SK-N-SH (cell line): Measurements from ENCODE around the gene HIPK2. TPM values are rescaled to one million over a fixed set of nuclear protein-coding genes. Genes with fewer than 3 reads are reported as not detected.

ENCODE experiments used
- CTCF ChIA-PET: fragments of 300-600, 350-600 bp; formaldehyde crosslinking; extraction: SDS; loops from one replicate; lab custom pipeline; 2021; lab: Yijun Ruan, JAX
- POLR2A ChIA-PET: fragments of 350-600 bp; sonication (Branson Sonifier 250); formaldehyde crosslinking; extraction: SDS; loops from one replicate; lab custom pipeline; 2020; ENCODE audit warnings: antibody characterized with exemption, inconsistent platforms; lab: Yijun Ruan, JAX
- DNase-seq: peaks from one replicate; pipeline ENCODE4 v3.0.0; 2012
- H2AFZ ChIP-seq: fragments of 200-600 bp; sonication (generic); 2 replicates; pipeline ENCODE4 v1.8.1; 2016; ENCODE audit warnings: antibody characterized with exemption, mild to moderate bottlenecking, low read depth
- H3F3A ChIP-seq: fragments of 200-600 bp; sonication (generic); replicated peaks from 2 replicates; pipeline ENCODE3; 2016; ENCODE audit warnings: antibody characterized with exemption, mild to moderate bottlenecking; ENCODE audit not compliant: insufficient read depth
- H3K27ac ChIP-seq, 2 experiments: fragments of 200-500 bp in 1 of 2; fragments of 200-600 bp in 1 of 2; sonication (Bioruptor generic) in 1 of 2; sonication (generic), shearing (Covaris generic) in 1 of 2; 2 replicates each; pipeline versions ENCODE4 v1.5.1 to v1.6.1; 2014 to 2016; ENCODE audit warnings: low read depth in 2 of 2, inconsistent platforms in 1 of 2, low read length in 1 of 2, mild to moderate bottlenecking in 1 of 2, mixed read lengths in 1 of 2
- H3K27me3 ChIP-seq: fragments of 200-600 bp; sonication (generic), shearing (Covaris generic); 2 replicates; pipeline ENCODE4 v1.6.1; 2016; ENCODE audit warnings: mixed run types; ENCODE audit not compliant: insufficient read depth
- H3K36me3 ChIP-seq, 2 experiments: fragments of 200-500 bp in 1 of 2; fragments of 200-600 bp in 1 of 2; sonication (Bioruptor generic) in 1 of 2; sonication (generic) in 1 of 2; replicated peaks in 1 of 2; 2 replicates each; pipeline versions ENCODE3 to v1.5.1; 2014 to 2016; ENCODE audit warnings: low read length in 1 of 2, mild to moderate bottlenecking in 1 of 2; ENCODE audit not compliant: insufficient read depth in 2 of 2, control insufficient read depth in 1 of 2
- H3K4me1 ChIP-seq, 2 experiments: fragments of 200-500 bp in 1 of 2; fragments of 200-600 bp in 1 of 2; sonication (Bioruptor generic) in 1 of 2; sonication (generic), shearing (Covaris generic) in 1 of 2; 2 replicates each; pipeline versions ENCODE4 v1.5.1 to v1.6.1; 2014 to 2016; ENCODE audit warnings: low read depth in 1 of 2, low read length in 1 of 2, mixed run types in 1 of 2; ENCODE audit not compliant: insufficient read depth in 2 of 2, control insufficient read depth in 1 of 2
- H3K4me2 ChIP-seq: fragments of 200-600 bp; sonication (generic), shearing (Covaris generic); 2 replicates; pipeline ENCODE4 v1.6.1; 2017; ENCODE audit warnings: mixed run types
- H3K4me3 ChIP-seq, 2 experiments: fragments of 200-500 bp in 1 of 2; fragments of 200-600 bp in 1 of 2; sonication (Bioruptor generic) in 1 of 2; sonication (generic), shearing (Covaris generic) in 1 of 2; 2 replicates each; pipeline versions ENCODE4 v1.5.1 to v1.8.1; 2014 to 2016; ENCODE audit warnings: low read depth in 2 of 2, inconsistent platforms in 1 of 2, low read length in 1 of 2, mild to moderate bottlenecking in 1 of 2, mixed read lengths in 1 of 2, moderate library complexity in 1 of 2
- H3K79me2 ChIP-seq: fragments of 200-600 bp; sonication (generic); 2 replicates; pipeline ENCODE4 v1.8.1; 2017; ENCODE audit warnings: mild to moderate bottlenecking; ENCODE audit not compliant: insufficient read depth
- H3K9ac ChIP-seq: fragments of 200-600 bp; sonication (generic); 2 replicates; pipeline ENCODE4 v1.6.1; 2017; ENCODE audit warnings: mixed run types
- H3K9me2 ChIP-seq: fragments of 200-600 bp; sonication (generic); 2 replicates; pipeline ENCODE4 v1.6.1; 2017; ENCODE audit warnings: mixed run types
- H3K9me3 ChIP-seq: fragments of 200-600 bp; sonication (generic); 2 replicates; pipeline ENCODE4 v1.6.1; 2017; ENCODE audit warnings: mixed run types, mild to moderate bottlenecking, moderate library complexity
- H4K20me1 ChIP-seq: fragments of 200-600 bp; sonication (generic); 2 replicates; pipeline ENCODE4 v1.6.1; 2017; ENCODE audit warnings: mild to moderate bottlenecking, mixed run types; ENCODE audit not compliant: insufficient read depth
- CHD2 ChIP-seq: fragments of 150-350 bp; IDR thresholded peaks from 2 replicates; pipeline ENCODE4 v1.6.1; 2018; ENCODE audit warnings: low read length; ENCODE audit not compliant: partially characterized antibody
- ELF1 ChIP-seq: IDR thresholded peaks from 2 replicates; pipeline ENCODE4 v1.4.0; 2012
- EP300 ChIP-seq, 2 experiments: IDR thresholded peaks; 2 replicates each; pipeline versions ENCODE4 v1.4.0 to v1.6.1; 2012; ENCODE audit warnings: borderline replicate concordance in 1 of 2, low read depth in 1 of 2, low read length in 1 of 2
- EZH2phosphoT487 ChIP-seq: fragments of 200-600 bp; sonication (generic); IDR thresholded peaks from 2 replicates; pipeline ENCODE4 v1.6.1; 2017; ENCODE audit warnings: low read depth, mixed run types, mild to moderate bottlenecking, antibody characterized with exemption, moderate library complexity, borderline replicate concordance
- FOSL2 ChIP-seq: IDR thresholded peaks from 2 replicates; pipeline ENCODE4 v1.4.0; 2012; ENCODE audit warnings: low read depth, mild to moderate bottlenecking, moderate library complexity, borderline replicate concordance
- FOXM1 ChIP-seq: IDR thresholded peaks from 2 replicates; pipeline ENCODE4 v1.4.0; 2012; ENCODE audit warnings: low read depth, mild to moderate bottlenecking
- GABPA ChIP-seq: IDR thresholded peaks from 2 replicates; pipeline ENCODE4 v1.4.0; 2012; ENCODE audit warnings: low read depth, mild to moderate bottlenecking
- GATA2 ChIP-seq: sonication (generic); formaldehyde crosslinking; IDR thresholded peaks from 2 replicates; pipeline ENCODE4 v1.5.0; 2020; ENCODE audit warnings: mild to moderate bottlenecking, missing genetic modification reagents
- JUND ChIP-seq: IDR thresholded peaks from 2 replicates; pipeline ENCODE4 v1.4.0; 2012
- MEF2A ChIP-seq: IDR thresholded peaks from 2 replicates; pipeline ENCODE4 v1.4.0; 2012; ENCODE audit warnings: low read depth, borderline replicate concordance
- MXI1 ChIP-seq: IDR thresholded peaks from 2 replicates; pipeline ENCODE4 v1.6.1; 2012; ENCODE audit warnings: mild to moderate bottlenecking, low read depth, low read length, improper control_type of control experiment
- NFIC ChIP-seq: IDR thresholded peaks from 2 replicates; pipeline ENCODE4 v1.4.0; 2012; ENCODE audit warnings: borderline replicate concordance
- NRF1 ChIP-seq: IDR thresholded peaks from 2 replicates; pipeline ENCODE4 v1.6.1; 2012; ENCODE audit warnings: low read depth, mild to moderate bottlenecking, low read length
- POLR2AphosphoS5 ChIP-seq: IDR thresholded peaks from 2 replicates; pipeline ENCODE4 v1.6.1; 2012; ENCODE audit warnings: low read depth, low read length
- RAD21 ChIP-seq: IDR thresholded peaks from 2 replicates; pipeline ENCODE4 v1.6.1; 2012; ENCODE audit warnings: mild to moderate bottlenecking, low read length
- RFX5 ChIP-seq: IDR thresholded peaks from 2 replicates; pipeline ENCODE4 v1.6.1; 2012; ENCODE audit warnings: mild to moderate bottlenecking, improper control_type of control experiment, low read length
- RXRA ChIP-seq: IDR thresholded peaks from 2 replicates; pipeline ENCODE4 v1.4.0; 2012; ENCODE audit warnings: low read depth, mild to moderate bottlenecking, borderline replicate concordance
- SIN3A ChIP-seq: IDR thresholded peaks from 2 replicates; pipeline ENCODE4 v1.6.1; 2012; ENCODE audit warnings: low read depth, mild to moderate bottlenecking, low read length, moderate library complexity, borderline replicate concordance
- SMC3 ChIP-seq: IDR thresholded peaks from 2 replicates; pipeline ENCODE4 v1.6.1; 2012; ENCODE audit warnings: low read depth, low read length, improper control_type of control experiment
- TAF1 ChIP-seq: IDR thresholded peaks from 2 replicates; pipeline ENCODE4 v1.6.1; 2012; ENCODE audit warnings: low read depth, mild to moderate bottlenecking, low read length, moderate library complexity, borderline replicate concordance
- TCF12 ChIP-seq: IDR thresholded peaks from 2 replicates; pipeline ENCODE4 v1.4.0; 2012
- TEAD4 ChIP-seq: IDR thresholded peaks from 2 replicates; pipeline ENCODE4 v1.4.0; 2012; ENCODE audit warnings: mild to moderate bottlenecking, borderline replicate concordance; ENCODE audit not compliant: insufficient read depth
- WGBS: methylation state at CpG from one replicate; pipeline ENCODE4 v1.1.6; 2017; ENCODE audit warnings: low lambda C conversion rate; 5-methylcytosine and 5-hydroxymethylcytosine counted together
- polyA plus RNA-seq, 3 experiments: library from polyadenylated mRNA; depleted of rRNA; stranded (reverse); fragments of >200 nt; gene quantifications; 2 replicates each; pipeline ENCODE4 v1.2.3, GENCODE V29; 2012
- TF ChIP-seq, protein P1 (sequence below): IDR thresholded peaks from 2 replicates; pipeline ENCODE4 v1.4.0; 2012; ENCODE audit warnings: low read depth
- TF ChIP-seq, protein P2 (sequence below): IDR thresholded peaks from 2 replicates; pipeline ENCODE4 v1.4.0; 2012; ENCODE audit warnings: low read depth, borderline replicate concordance
- TF ChIP-seq, protein P3 (sequence below): fragments of 150-350 bp; IDR thresholded peaks from 2 replicates; pipeline ENCODE4 v1.6.1; 2017; ENCODE audit warnings: antibody characterized with exemption, low read length, low read depth, borderline replicate concordance
- TF ChIP-seq, protein P4 (sequence below): IDR thresholded peaks from 2 replicates; pipeline ENCODE4 v1.4.0; 2012; ENCODE audit warnings: low read depth, borderline replicate concordance
- TF ChIP-seq, protein P5 (sequence below): fragments of 150-350 bp; IDR thresholded peaks from 2 replicates; pipeline ENCODE4 v1.6.1; 2016; ENCODE audit warnings: mild to moderate bottlenecking, low read depth, low read length

Gene HIPK2
- polyA plus RNA-seq, 1 of the 3 experiments (the other 2 are of a cell fraction) = 14.2 TPM

DNA sequence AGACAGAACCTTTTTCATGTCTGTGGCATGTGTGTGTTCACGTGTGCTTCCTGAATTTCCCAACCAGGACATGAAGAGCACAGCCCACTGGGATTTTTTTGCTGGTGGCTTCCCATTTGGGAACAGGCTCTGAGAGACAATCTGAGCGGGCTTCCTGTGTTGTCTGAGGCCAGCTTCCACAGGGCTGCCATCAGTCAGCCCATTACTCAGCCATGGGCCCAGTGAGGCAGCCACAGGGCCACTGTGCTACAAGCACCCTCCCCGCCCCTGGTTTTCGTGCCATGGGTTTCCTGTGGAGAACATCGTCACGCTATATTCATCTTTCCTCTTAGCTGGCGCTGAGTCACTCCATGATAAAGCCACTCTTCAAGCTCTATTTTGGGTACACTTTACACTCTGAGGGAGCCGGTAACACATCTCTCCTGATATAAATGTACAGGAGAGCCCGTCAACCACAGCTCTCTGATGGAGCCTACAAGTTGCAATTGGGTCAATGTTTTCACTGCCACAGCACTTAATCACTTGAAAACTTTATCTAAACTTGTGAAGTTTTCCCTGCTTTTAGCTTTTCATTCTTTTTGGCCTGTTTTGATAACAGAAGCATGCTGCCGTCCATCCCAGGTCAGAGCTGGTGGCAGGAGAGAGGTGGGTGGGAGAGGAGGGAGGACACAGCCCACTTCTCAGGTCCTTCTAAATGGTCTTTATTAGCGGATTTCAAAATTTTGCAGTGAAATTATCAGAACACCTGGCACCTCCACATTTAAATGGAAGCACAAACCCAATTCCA lies 96.9 kb downstream of the HIPK2 start:
- Histone ChIP-seq H3K9ac (peak overlapping the region; percentile 40; the same call in 1 of the 2 replicates), H3K79me2 (peaks cover 74% of the 10 kb centered on the region), H3K27ac (peak overlapping the region in 1 of 2 experiments; percentile 84; a peak in 2 of 4 replicates), H3K27me3 (no peaks in the 10 kb centered on the region), H3K9me2 (no peaks in the 10 kb centered on the region), H3K4me1 (peaks cover 10 to 46% of the 10 kb centered on the region in 2 experiments; a peak in 3 of 4 replicates), H3F3A (peaks cover 38% of the 10 kb centered on the region), H3K4me2 (peak overlapping the region; percentile 61), H3K4me3 (no peak overlapping the region), H4K20me1 (peaks cover 11% of the 10 kb centered on the region; the same call in 1 of the 2 replicates), H3K36me3 (peaks cover 0 to 24% of the 10 kb centered on the region in 2 experiments), H2AFZ (no peak overlapping the region), H3K9me3 (no peaks in the 10 kb centered on the region)
- WGBS = 32% methylated on average over 10 of the region's 11 CpGs
- ChIA-PET CTCF (interaction anchor here (0.7 to 1.6 kb wide), 5 partner anchors 10 to 143 kb away, joined by 3 to 4 read pairs (median 3); no protein-coding TSS in a partner anchor), POLR2A (no interaction called here)
- DNase-seq = no peak
- TF ChIP-seq GATA2 (CRISPR knock-in tag) = no peak
- 0 out of 2 replicates have a peak, but pooled peaks have one; percentile 33 for TF ChIP-seq SIN3A
- no peak for TF ChIP-seq MXI1
- TF ChIP-seq TCF12 = peak; percentile 84
- no peak for TF ChIP-seq RFX5
- peak; percentile 96 for TF ChIP-seq FOSL2
- no peak for TF ChIP-seq FOXM1
- no peak for TF ChIP-seq EZH2phosphoT487
- no peak for TF ChIP-seq TAF1
- no peak for TF ChIP-seq SMC3
- TF ChIP-seq, protein P1, sequence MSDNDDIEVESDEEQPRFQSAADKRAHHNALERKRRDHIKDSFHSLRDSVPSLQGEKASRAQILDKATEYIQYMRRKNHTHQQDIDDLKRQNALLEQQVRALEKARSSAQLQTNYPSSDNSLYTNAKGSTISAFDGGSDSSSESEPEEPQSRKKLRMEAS = peak; percentile 85
- TF ChIP-seq, protein P2, sequence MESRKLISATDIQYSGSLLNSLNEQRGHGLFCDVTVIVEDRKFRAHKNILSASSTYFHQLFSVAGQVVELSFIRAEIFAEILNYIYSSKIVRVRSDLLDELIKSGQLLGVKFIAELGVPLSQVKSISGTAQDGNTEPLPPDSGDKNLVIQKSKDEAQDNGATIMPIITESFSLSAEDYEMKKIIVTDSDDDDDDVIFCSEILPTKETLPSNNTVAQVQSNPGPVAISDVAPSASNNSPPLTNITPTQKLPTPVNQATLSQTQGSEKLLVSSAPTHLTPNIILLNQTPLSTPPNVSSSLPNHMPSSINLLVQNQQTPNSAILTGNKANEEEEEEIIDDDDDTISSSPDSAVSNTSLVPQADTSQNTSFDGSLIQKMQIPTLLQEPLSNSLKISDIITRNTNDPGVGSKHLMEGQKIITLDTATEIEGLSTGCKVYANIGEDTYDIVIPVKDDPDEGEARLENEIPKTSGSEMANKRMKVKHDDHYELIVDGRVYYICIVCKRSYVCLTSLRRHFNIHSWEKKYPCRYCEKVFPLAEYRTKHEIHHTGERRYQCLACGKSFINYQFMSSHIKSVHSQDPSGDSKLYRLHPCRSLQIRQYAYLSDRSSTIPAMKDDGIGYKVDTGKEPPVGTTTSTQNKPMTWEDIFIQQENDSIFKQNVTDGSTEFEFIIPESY = no peak
- TF ChIP-seq NRF1 = no peak
- TF ChIP-seq, protein P3, sequence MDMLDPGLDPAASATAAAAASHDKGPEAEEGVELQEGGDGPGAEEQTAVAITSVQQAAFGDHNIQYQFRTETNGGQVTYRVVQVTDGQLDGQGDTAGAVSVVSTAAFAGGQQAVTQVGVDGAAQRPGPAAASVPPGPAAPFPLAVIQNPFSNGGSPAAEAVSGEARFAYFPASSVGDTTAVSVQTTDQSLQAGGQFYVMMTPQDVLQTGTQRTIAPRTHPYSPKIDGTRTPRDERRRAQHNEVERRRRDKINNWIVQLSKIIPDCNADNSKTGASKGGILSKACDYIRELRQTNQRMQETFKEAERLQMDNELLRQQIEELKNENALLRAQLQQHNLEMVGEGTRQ = no peak
- TF ChIP-seq JUND = peak; percentile 91
- peak; percentile 66 for TF ChIP-seq NFIC
- TF ChIP-seq ELF1 = 0 out of 2 replicates have a peak, but pooled peaks have one; percentile 18
- peak in 1 of 2 experiments; percentile 74; a peak in 1 of 4 replicates for TF ChIP-seq EP300 (IDR thresholded peaks at IDR 0.05; ENCODE audit: borderline replicate concordance in 1 of 2, low read depth in 1 of 2, low read length in 1 of 2)
- no peak for TF ChIP-seq RAD21
- TF ChIP-seq POLR2AphosphoS5 = peak; percentile 60; the same call in 1 of the 2 replicates
- TF ChIP-seq, protein P4, sequence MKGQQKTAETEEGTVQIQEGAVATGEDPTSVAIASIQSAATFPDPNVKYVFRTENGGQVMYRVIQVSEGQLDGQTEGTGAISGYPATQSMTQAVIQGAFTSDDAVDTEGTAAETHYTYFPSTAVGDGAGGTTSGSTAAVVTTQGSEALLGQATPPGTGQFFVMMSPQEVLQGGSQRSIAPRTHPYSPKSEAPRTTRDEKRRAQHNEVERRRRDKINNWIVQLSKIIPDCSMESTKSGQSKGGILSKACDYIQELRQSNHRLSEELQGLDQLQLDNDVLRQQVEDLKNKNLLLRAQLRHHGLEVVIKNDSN = no peak
- no peak for TF ChIP-seq GABPA
- peak; percentile 97; the same call in 1 of the 2 replicates for TF ChIP-seq MEF2A
- TF ChIP-seq CHD2 = no peak
- peak; percentile 73; the same call in 1 of the 2 replicates for TF ChIP-seq RXRA
- TF ChIP-seq, protein P5, sequence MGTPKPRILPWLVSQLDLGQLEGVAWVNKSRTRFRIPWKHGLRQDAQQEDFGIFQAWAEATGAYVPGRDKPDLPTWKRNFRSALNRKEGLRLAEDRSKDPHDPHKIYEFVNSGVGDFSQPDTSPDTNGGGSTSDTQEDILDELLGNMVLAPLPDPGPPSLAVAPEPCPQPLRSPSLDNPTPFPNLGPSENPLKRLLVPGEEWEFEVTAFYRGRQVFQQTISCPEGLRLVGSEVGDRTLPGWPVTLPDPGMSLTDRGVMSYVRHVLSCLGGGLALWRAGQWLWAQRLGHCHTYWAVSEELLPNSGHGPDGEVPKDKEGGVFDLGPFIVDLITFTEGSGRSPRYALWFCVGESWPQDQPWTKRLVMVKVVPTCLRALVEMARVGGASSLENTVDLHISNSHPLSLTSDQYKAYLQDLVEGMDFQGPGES = no peak
- TF ChIP-seq TEAD4 = peak; percentile 70; the same call in 1 of the 2 replicates
